ENCODE data around the gene ADGRL3.

The ADGRL3 gene

DNA sequence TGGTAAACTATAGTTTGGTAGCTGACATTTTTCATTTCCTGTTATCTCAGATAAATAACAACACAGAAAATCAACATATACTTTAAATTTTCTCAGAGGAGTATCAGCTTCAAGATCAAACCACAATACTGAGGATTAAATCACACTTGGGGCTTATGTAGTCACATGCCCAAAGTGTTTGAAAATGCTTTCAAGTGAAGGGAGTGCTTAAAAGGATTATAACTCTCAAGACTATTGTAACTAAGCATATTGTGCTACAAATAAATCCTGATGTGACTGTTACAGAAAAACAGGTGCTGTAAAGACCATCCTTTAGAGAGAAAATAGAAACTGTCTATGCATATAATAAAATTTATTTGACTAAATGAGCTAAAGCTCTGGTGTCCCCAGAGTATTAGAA is 887.6 kb downstream of the ADGRL3 start:
- TF ChIP-seq POLR2A (IDR thresholded peaks at IDR 0.05; ENCODE audit: low read length) (no peak), GATA1 (IDR thresholded peaks at IDR 0.05; ENCODE audit: low read depth, low read length) (no peak)
- DNase-seq, result no peak

DNA sequence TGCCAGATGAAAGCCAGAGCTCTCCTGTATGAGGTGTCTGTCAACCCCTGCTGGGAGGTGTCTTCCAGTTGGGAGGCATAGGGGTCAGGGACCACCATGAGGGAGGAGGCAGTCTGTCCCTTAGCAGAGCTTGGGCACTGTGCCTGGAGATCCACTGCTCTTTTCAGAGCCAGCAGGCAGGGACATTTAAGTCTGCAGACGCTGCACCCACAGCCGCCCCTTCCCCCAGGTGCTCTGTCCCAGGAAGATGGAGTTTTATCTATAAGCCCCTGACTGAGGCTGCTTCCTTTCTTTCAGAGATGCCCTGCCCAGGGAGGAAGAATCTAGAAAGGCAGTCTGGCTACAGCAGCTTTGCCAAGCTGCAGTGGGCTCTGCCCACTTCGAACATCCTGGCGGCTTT is 893.6 kb downstream of the ADGRL3 start:
- no peak for DNase-seq
- TF ChIP-seq POLR2A (IDR thresholded peaks at IDR 0.05; ENCODE audit: low read length), result no peak
- no peak for TF ChIP-seq GATA1 (IDR thresholded peaks at IDR 0.05; ENCODE audit: low read depth, low read length)

DNA sequence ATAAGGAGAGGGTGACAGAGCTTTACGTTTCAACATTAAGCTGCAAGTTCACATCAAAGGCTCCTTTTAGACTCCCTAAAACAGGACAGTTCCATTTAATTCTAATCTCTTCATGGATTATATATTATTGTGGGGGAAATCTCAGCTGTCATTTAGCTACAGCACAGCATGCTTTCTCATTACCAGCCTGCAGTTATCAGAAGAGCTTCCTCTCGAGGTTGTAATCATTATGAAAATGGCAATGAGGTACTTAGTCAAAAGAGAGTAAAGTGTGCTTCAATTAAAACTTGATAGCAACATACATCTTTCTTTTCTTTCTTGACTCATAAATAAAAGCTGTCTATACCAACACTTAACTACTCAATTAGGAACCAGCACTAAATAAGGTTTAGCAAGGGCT is 896.8 kb downstream of the ADGRL3 start:
- TF ChIP-seq GATA1 (IDR thresholded peaks at IDR 0.05; ENCODE audit: low read depth, low read length) (no peak), POLR2A (IDR thresholded peaks at IDR 0.05; ENCODE audit: low read length) (no peak)
- DNase-seq, result no peak

DNA sequence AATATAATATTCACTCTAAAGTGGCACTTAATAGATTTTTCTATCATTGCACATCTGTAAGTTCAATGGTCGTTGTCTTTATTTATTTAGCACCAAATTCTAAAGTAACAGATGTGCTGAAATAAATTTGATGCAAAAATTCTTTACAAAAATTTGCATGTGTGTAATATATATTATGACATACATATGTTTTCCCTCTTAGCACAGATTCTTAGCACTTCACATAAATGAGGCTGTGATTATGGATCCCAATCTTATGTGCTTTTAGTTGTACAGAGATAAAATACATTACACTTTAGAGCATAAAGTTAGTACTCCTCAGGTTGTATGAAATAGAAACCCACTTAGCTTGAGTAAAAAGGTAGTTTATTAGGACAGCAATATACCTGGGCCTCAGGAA is 915.1 kb downstream of the ADGRL3 start:
- TF ChIP-seq GATA1 (IDR thresholded peaks at IDR 0.05; ENCODE audit: low read depth, low read length) (no peak), POLR2A (IDR thresholded peaks at IDR 0.05; ENCODE audit: low read length) (no peak)
- DNase-seq, result no peak

DNA sequence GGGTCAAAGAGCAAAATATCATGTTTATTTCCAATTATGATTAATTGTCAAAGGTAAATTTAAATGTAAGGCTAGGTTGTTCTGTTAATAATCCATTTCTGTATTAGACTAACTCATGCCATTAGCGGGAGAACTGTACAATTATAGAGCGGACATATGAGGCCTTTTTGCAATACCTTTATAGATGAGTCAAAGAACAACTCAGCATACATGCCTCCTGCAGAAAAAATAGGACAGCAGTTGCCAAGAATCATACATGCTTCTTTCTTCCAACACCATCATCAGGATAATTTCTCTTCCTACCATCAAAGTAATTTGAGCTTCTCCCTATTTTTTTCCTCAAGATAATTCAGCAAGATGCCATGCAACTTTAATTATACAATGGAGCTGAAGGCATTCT is 917.8 kb downstream of the ADGRL3 start:
- DNase-seq, result no peak
- TF ChIP-seq POLR2A (IDR thresholded peaks at IDR 0.05; ENCODE audit: low read length), result no peak
- TF ChIP-seq GATA1 (IDR thresholded peaks at IDR 0.05; ENCODE audit: low read depth, low read length), result no peak

DNA sequence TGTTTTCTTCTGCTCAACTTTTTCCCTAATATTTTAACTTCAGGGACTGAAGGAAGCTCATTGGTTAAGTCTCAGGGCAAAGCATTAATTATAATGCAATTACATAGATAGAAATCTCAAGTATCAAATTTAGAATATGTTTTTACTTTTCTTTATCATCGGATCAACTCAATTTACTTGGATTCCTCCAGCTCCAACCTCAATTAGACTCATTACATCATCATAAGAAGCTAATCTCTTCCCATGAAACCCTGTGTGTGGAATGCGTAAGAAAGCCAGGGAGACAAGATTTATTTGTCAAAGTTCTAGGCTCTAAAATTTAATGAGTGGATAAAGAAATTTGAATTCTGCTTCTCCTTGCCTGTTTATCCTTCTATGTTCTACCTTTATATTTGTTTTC is 918.4 kb downstream of the ADGRL3 start:
- TF ChIP-seq GATA1 (IDR thresholded peaks at IDR 0.05; ENCODE audit: low read depth, low read length) (no peak), POLR2A (IDR thresholded peaks at IDR 0.05; ENCODE audit: low read length) (no peak)
- no peak for DNase-seq

DNA sequence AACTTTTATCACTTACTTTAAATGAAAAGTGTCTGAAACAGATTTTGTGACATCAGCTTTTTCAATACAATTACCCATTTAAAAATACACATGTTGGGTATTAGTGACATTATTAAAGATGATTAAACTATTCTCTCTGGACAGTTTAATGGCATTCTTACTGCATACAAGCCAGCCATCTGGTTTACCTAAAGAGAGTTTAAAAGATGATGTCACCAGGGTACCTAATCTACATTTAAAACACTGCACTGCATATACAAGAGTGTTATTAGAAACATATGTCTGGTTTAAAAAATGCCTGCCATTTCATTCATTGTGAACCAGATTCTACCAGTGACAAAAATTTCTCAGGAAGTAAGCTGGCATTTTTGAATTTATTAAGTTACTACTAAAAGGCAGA is 919.1 kb downstream of the ADGRL3 start:
- TF ChIP-seq POLR2A (IDR thresholded peaks at IDR 0.05; ENCODE audit: low read length) (no peak), GATA1 (IDR thresholded peaks at IDR 0.05; ENCODE audit: low read depth, low read length) (no peak)
- no peak for DNase-seq

DNA sequence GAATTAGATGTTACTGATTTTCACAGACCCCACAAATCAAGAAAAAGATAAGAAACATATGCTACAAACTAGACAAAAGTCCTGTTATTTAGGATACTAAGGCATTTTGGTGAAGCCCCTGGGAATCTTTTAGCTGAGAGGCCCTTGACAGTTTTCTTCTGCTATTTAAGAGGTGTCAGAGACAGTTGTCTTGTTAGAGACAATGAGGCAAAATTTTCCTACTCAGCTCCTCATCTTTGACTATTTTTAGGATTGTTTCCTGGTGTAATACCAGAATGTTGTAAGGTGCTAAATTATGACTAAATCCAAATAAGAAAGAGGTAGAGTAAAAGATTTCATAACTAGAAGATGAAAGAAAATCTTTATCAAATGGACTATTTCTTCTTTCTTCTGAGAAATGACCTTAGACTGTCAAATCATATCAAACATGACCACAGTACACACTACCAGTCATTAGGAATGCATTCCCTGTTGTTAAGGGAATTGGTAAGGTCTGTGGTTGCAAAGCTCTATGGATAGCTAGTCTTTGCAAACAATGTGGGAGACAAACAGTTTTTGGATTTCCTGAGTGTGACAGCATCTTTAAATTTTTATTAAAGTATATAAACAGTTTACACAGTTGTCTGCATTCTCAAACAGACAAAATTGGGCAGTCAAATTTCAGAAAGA is 926.1 kb downstream of the ADGRL3 start:
- no peak for TF ChIP-seq GATA1 (IDR thresholded peaks at IDR 0.05; ENCODE audit: low read depth, low read length)
- no peak for TF ChIP-seq POLR2A (IDR thresholded peaks at IDR 0.05; ENCODE audit: low read length)
- no peak for DNase-seq

Measured in erythroblast (primary cell).